Astrocyte (in vitro differentiated cells and primary cell): ENCODE measurements around the gene TSPAN4. TPM values are rescaled to one million over a fixed set of nuclear protein-coding genes. Genes with fewer than 3 reads are reported as not detected.

Source experiments
- DNase-seq: peaks from one replicate; pipeline ENCODE4 v3.0.0-alpha.2; 2010; ENCODE audit warnings: low read depth
- FAIRE-seq: peaks from 2 replicates; lab custom pipeline; 2011; peaks lifted over from hg19 to GRCh38; lab: Jason Lieb, UNC
- H2AFZ ChIP-seq: 2 replicates; pipeline ENCODE4 v1.6.0; 2012; ENCODE audit warnings: low read depth, low read length, inconsistent platforms
- H3K27ac ChIP-seq: 2 replicates; pipeline ENCODE4 v1.5.1; 2011; ENCODE audit warnings: low read depth, low read length, inconsistent platforms
- H3K27me3 ChIP-seq: 2 replicates; pipeline ENCODE4 v1.6.0; 2011; ENCODE audit warnings: low read length, inconsistent platforms; ENCODE audit not compliant: insufficient read depth
- H3K36me3 ChIP-seq: 2 replicates; pipeline ENCODE4 v1.5.1; 2011; ENCODE audit warnings: low read length, inconsistent platforms; ENCODE audit not compliant: insufficient read depth
- H3K4me1 ChIP-seq: 2 replicates; pipeline ENCODE4 v1.5.1; 2011; ENCODE audit warnings: low read length, inconsistent platforms; ENCODE audit not compliant: insufficient read depth
- H3K4me2 ChIP-seq: 2 replicates; pipeline ENCODE4 v1.6.0; 2012; ENCODE audit warnings: low read length, inconsistent platforms
- H3K4me3 ChIP-seq: 2 replicates; pipeline ENCODE4 v1.5.1; 2011; ENCODE audit warnings: low read depth, mild to moderate bottlenecking, low read length, inconsistent platforms; ENCODE audit not compliant: insufficient read depth
- H3K79me2 ChIP-seq: 2 replicates; pipeline ENCODE4 v1.6.0; 2012; ENCODE audit warnings: mild to moderate bottlenecking, low read length, inconsistent platforms; ENCODE audit not compliant: insufficient read depth
- H3K9ac ChIP-seq: 2 replicates; pipeline ENCODE4 v1.6.0; 2012; ENCODE audit warnings: mild to moderate bottlenecking, low read length, inconsistent platforms
- H3K9me3 ChIP-seq: 2 replicates; pipeline ENCODE4 v1.5.1; 2012; ENCODE audit warnings: low read depth, mild to moderate bottlenecking, low read length, inconsistent platforms; ENCODE audit not compliant: insufficient read depth
- H4K20me1 ChIP-seq: 2 replicates; pipeline ENCODE4 v1.6.0; 2012; ENCODE audit warnings: low read length, inconsistent platforms; ENCODE audit not compliant: insufficient read depth
- H3K27ac Mint-ChIP-seq: one replicate; pipeline ENCODE4 v1.8.0; 2021; ENCODE audit warnings: mild to moderate bottlenecking, mixed read lengths; ENCODE audit not compliant: unreplicated experiment
- H3K27me3 Mint-ChIP-seq: one replicate; pipeline ENCODE4 v1.8.0; 2021; ENCODE audit warnings: low read depth, mixed read lengths; ENCODE audit not compliant: unreplicated experiment
- H3K36me3 Mint-ChIP-seq: one replicate; pipeline ENCODE4 v1.8.0; 2021; ENCODE audit warnings: low read depth, mixed read lengths; ENCODE audit not compliant: unreplicated experiment
- H3K4me1 Mint-ChIP-seq: one replicate; pipeline ENCODE4 v1.8.0; 2021; ENCODE audit warnings: low read depth, mixed read lengths; ENCODE audit not compliant: unreplicated experiment
- H3K4me3 Mint-ChIP-seq: one replicate; pipeline ENCODE4 v1.8.0; 2021; ENCODE audit warnings: mild to moderate bottlenecking, moderate library complexity, mixed read lengths; ENCODE audit not compliant: unreplicated experiment
- H3K9me3 Mint-ChIP-seq: one replicate; pipeline ENCODE4 v1.8.0; 2021; ENCODE audit warnings: mild to moderate bottlenecking, mixed read lengths; ENCODE audit not compliant: unreplicated experiment
- EZH2 ChIP-seq: IDR thresholded peaks from 2 replicates; pipeline ENCODE4 v1.6.1; 2012; ENCODE audit warnings: mild to moderate bottlenecking, low read length, inconsistent platforms; ENCODE audit not compliant: insufficient read depth
- total RNA-seq: library from RNA; stranded (reverse); gene quantifications from 2 replicates; pipeline ENCODE4 v1.2.1, GENCODE V29; 2021
- TF ChIP-seq, protein P1 (sequence below): IDR thresholded peaks from 2 replicates; pipeline ENCODE4 v1.5.1; 2011; ENCODE audit warnings: low read depth, mild to moderate bottlenecking, inconsistent platforms, low read length, moderate library complexity; ENCODE audit not compliant: insufficient read depth

The TSPAN4 gene
- total RNA-seq, 1 donor from 2014 or later = 69.5 TPM

DNA sequence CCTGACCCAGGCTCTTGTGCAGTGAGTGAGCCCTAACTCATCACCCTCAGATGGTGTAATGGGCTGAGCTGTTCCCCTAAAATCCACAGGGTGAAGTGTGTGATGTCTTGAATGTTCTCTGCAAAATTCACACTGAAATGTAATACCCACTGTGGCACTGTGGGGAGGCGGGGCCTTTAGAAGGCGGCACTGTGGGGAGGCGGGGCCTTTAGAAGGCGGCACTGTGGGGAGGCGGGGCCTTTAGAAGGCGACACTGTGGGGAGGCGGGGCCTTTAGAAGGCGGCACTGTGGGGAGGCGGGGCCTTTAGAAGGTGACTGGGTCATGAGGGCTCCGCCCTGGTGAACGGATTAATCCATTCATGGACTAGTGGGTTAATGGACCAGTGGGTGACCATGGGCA, 34.9 kb downstream of the TSPAN4 start:
- H3K27me3 ChIP-seq = no peaks in the 10 kb centered on the region
- H3K27ac Mint-ChIP-seq = peak overlapping the region; percentile 34
- no peaks in the 10 kb centered on the region for H3K36me3 ChIP-seq
- peaks cover 14% of the 10 kb centered on the region for H3K36me3 Mint-ChIP-seq
- no peak overlapping the region for H3K27ac ChIP-seq
- H3K4me3 Mint-ChIP-seq = no peak overlapping the region
- no peaks in the 10 kb centered on the region for H3K79me2 ChIP-seq
- no peak overlapping the region for H2AFZ ChIP-seq
- no peaks in the 10 kb centered on the region for H3K4me1 ChIP-seq
- no peak for DNase-seq
- H3K4me1 Mint-ChIP-seq = peaks cover 3% of the 10 kb centered on the region
- H4K20me1 ChIP-seq = peaks cover 20% of the 10 kb centered on the region
- no peak overlapping the region for H3K4me2 ChIP-seq
- TF ChIP-seq, protein P1, sequence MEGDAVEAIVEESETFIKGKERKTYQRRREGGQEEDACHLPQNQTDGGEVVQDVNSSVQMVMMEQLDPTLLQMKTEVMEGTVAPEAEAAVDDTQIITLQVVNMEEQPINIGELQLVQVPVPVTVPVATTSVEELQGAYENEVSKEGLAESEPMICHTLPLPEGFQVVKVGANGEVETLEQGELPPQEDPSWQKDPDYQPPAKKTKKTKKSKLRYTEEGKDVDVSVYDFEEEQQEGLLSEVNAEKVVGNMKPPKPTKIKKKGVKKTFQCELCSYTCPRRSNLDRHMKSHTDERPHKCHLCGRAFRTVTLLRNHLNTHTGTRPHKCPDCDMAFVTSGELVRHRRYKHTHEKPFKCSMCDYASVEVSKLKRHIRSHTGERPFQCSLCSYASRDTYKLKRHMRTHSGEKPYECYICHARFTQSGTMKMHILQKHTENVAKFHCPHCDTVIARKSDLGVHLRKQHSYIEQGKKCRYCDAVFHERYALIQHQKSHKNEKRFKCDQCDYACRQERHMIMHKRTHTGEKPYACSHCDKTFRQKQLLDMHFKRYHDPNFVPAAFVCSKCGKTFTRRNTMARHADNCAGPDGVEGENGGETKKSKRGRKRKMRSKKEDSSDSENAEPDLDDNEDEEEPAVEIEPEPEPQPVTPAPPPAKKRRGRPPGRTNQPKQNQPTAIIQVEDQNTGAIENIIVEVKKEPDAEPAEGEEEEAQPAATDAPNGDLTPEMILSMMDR = no peak
- TF ChIP-seq EZH2 = no peak
- no peaks in the 10 kb centered on the region for H3K9me3 Mint-ChIP-seq
- no peak overlapping the region for H3K4me3 ChIP-seq
- H3K9ac ChIP-seq = no peak overlapping the region
- peaks cover 3% of the 10 kb centered on the region for H3K27me3 Mint-ChIP-seq
- no peak for FAIRE-seq
- H3K9me3 ChIP-seq = no peaks in the 10 kb centered on the region

DNA sequence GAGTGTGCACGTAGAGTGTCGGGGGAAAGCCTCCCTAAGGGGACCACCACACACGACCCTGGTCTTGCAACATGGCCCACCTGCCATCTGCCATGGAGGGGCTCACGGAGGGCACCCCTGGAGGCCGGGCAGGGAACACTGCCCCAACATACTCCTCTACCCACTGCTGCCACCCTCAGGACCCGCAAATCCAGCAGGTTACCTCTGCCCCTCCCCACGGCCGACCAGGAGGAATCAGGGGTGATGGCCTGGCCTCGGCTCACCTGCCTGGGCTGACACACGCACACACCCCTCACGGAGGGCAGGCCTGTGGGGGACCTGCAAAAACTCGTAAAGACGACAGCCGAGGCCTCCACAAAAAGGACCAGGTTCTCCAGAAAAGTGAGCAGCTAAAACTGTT, 37.8 kb downstream of the TSPAN4 start:
- DNase-seq = no peak
- Mint-ChIP-seq H3K36me3 (peaks cover 13% of the 10 kb centered on the region), H3K4me1 (peaks cover 4% of the 10 kb centered on the region), H3K27ac (no peak overlapping the region), H3K9me3 (no peaks in the 10 kb centered on the region), H3K27me3 (peaks cover 2% of the 10 kb centered on the region), H3K4me3 (no peak overlapping the region)
- Histone ChIP-seq H3K4me3 (no peak overlapping the region), H3K9me3 (no peaks in the 10 kb centered on the region), H4K20me1 (peaks cover 15% of the 10 kb centered on the region), H3K36me3 (no peaks in the 10 kb centered on the region), H3K4me2 (no peak overlapping the region), H2AFZ (no peak overlapping the region), H3K4me1 (no peaks in the 10 kb centered on the region), H3K9ac (no peak overlapping the region), H3K79me2 (no peaks in the 10 kb centered on the region), H3K27ac (no peak overlapping the region), H3K27me3 (no peaks in the 10 kb centered on the region)
- FAIRE-seq = no peak
- TF ChIP-seq EZH2 = no peak
- TF ChIP-seq, protein P1 = no peak

DNA sequence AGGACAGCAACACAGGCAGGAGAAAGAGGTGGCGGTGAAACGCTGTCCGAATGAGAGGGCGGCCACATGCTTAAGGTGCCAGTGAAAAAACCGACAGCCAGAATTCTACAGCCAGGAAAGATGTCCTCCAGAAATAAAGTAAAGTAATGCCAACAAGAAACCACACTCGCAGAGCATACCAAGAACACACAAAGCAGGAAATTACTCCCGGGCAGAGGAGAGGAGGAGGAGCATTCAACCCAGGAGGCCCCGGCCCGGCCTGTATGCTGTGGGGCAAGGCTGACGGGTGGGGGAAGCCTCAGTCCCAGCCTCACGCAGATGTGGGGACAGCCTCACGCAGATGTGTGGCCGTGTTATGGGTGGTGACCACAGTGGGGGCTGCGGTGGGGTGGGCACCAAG, 39.9 kb downstream of the TSPAN4 start:
- H3K27ac Mint-ChIP-seq = no peak overlapping the region
- no peaks in the 10 kb centered on the region for H3K36me3 ChIP-seq

More for the DNA sequence above, 39.9 kb downstream of the TSPAN4 start:
- no peak overlapping the region for H3K4me2 ChIP-seq
- no peak overlapping the region for H3K27ac ChIP-seq
- no peak for DNase-seq
- no peaks in the 10 kb centered on the region for H3K4me1 ChIP-seq
- no peak for FAIRE-seq
- H3K79me2 ChIP-seq = no peaks in the 10 kb centered on the region
- H3K4me3 ChIP-seq = no peak overlapping the region
- H3K36me3 Mint-ChIP-seq = peaks cover 15% of the 10 kb centered on the region
- H4K20me1 ChIP-seq = peaks cover 8% of the 10 kb centered on the region
- no peaks in the 10 kb centered on the region for H3K9me3 Mint-ChIP-seq
- TF ChIP-seq, protein P1 = no peak
- no peak for TF ChIP-seq EZH2
- no peak overlapping the region for H3K9ac ChIP-seq
- H2AFZ ChIP-seq = no peak overlapping the region
- H3K4me1 Mint-ChIP-seq = peaks cover 4% of the 10 kb centered on the region
- H3K9me3 ChIP-seq = no peaks in the 10 kb centered on the region
- no peak overlapping the region for H3K4me3 Mint-ChIP-seq
- H3K27me3 ChIP-seq = no peaks in the 10 kb centered on the region
- H3K27me3 Mint-ChIP-seq = no peaks in the 10 kb centered on the region
